Measurements from ENCODE around the gene ARHGAP6. TPM values are rescaled to one million over a fixed set of nuclear protein-coding genes. Genes with fewer than 3 reads are reported as not detected.

Gene ARHGAP6
- polyA plus RNA-seq, 2 of the 4 experiments (the other 2 are of a cell fraction) = 0.04 TPM; not detected in 1

DNA sequence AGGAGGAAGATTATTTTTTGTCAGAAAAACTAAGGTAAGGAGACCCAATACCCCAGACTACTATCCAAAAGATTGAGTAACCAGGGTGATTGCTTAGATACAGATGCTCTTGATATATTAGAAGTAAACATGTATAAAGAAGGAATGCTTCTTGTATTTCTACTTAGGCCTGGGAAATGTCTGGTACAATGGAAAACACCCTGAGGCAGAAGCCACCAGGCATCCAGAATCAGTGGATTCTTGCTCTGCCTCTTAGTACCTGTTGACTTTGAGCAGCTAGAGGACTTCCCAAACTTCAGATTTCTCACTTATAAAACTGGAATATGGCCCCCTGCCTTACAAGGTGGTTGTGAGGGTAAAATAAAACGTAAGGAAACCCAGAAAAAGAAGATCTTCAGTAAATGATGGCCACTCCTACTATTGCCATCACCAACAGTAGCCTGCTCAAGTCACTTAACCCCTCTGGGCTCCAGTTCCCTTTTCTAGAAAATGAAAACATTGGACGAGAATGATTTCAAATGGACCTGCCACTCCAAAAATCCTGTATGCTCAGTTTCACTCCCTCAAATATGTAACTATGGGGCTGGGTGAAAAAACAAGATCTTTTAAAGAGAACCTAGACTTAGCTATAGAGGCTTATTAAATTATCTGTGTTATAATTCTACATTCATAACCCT, 315.9 kb downstream of the ARHGAP6 start:
- ChIA-PET CTCF (no interaction called here), POLR2A (no interaction called here)
- no peaks in the 10 kb centered on the region for H3K9me3 ChIP-seq
- no peak overlapping the region for H3K4me3 ChIP-seq
- no peak for DNase-seq (ENCODE audit: low read depth in 1 of 2, low spot score in 1 of 2)
- no peak for FAIRE-seq
- TF ChIP-seq CBX2 (IDR thresholded peaks at IDR 0.05; ENCODE audit: borderline replicate concordance, low read depth) (no peak), POLR2AphosphoS2 (conservative IDR thresholded peaks at IDR 0.05; ENCODE audit: low read length) (no peak), POLR2A (IDR thresholded peaks at IDR 0.05; ENCODE audit: low read length) (no peak), HOXA7 (CRISPR knock-in tag; IDR thresholded peaks at IDR 0.05) (no peak), SMC3 (IDR thresholded peaks at IDR 0.05) (no peak), JUN (IDR thresholded peaks at IDR 0.05) (no peak), NFE2L2 (conservative IDR thresholded peaks at IDR 0.05; ENCODE audit: low read length) (no peak)
- TF ChIP-seq, protein P1, sequence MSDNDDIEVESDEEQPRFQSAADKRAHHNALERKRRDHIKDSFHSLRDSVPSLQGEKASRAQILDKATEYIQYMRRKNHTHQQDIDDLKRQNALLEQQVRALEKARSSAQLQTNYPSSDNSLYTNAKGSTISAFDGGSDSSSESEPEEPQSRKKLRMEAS (IDR thresholded peaks at IDR 0.05) = no peak
- H3K27ac ChIP-seq = no peak overlapping the region
- H3K4me1 ChIP-seq = no peaks in the 10 kb centered on the region
- 27% methylated on average over 2 of the region's 2 CpGs for WGBS (ENCODE audit: missing lambda C conversion rate)
- no peak for ATAC-seq
- H3K4me2 ChIP-seq = no peak overlapping the region

GRCh38 chrX:11349020-11349419, 316.7 kb downstream of the ARHGAP6 start:
- WGBS (ENCODE audit: missing lambda C conversion rate) = 13% methylated on average over 1 of the region's 1 CpG
- no peak overlapping the region for H3K4me2 ChIP-seq
- H3K4me1 ChIP-seq = no peaks in the 10 kb centered on the region
- DNase-seq (ENCODE audit: low read depth in 1 of 2, low spot score in 1 of 2) = no peak
- H3K27ac ChIP-seq = no peak overlapping the region
- CTCF ChIA-PET = no interaction called here
- no peaks in the 10 kb centered on the region for H3K9me3 ChIP-seq
- ATAC-seq = no peak
- POLR2A ChIA-PET = no interaction called here
- no peak for FAIRE-seq
- no peak for TF ChIP-seq POLR2AphosphoS2 (conservative IDR thresholded peaks at IDR 0.05; ENCODE audit: low read length)
- H3K4me3 ChIP-seq = no peak overlapping the region

DNA sequence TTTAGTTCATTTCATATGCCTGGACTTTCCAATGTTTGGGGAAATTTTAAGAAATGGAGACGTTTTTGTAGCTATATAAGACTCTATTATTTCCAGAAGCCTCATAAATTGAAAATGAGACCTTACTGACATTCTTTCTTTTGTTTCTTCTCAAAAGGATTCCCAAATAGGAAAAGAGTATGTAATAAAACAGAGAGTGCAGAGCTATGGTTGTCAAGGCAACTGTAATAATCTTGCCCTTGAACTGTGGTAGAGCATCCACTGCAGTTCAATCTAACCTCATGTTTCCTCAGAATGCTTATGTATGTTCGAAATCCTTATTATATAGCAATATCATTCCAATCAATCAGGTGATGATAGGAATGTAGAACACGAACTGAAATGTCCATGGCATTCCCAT, 318.4 kb downstream of the ARHGAP6 start:
- Histone ChIP-seq H3K4me3 (no peak overlapping the region), H3K27ac (no peak overlapping the region), H3K4me2 (no peak overlapping the region), H3K9me3 (no peaks in the 10 kb centered on the region), H3K4me1 (no peaks in the 10 kb centered on the region)
- TF ChIP-seq, protein P2, sequence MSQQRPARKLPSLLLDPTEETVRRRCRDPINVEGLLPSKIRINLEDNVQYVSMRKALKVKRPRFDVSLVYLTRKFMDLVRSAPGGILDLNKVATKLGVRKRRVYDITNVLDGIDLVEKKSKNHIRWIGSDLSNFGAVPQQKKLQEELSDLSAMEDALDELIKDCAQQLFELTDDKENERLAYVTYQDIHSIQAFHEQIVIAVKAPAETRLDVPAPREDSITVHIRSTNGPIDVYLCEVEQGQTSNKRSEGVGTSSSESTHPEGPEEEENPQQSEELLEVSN (IDR thresholded peaks at IDR 0.05; ENCODE audit: borderline replicate concordance, low read depth) = no peak
- TF ChIP-seq ZFP36 (IDR thresholded peaks at IDR 0.05; ENCODE audit: borderline replicate concordance, partially characterized antibody) = no peak
- no peak for TF ChIP-seq POLR2A (IDR thresholded peaks at IDR 0.05; ENCODE audit: low read length)
- TF ChIP-seq, protein P3, sequence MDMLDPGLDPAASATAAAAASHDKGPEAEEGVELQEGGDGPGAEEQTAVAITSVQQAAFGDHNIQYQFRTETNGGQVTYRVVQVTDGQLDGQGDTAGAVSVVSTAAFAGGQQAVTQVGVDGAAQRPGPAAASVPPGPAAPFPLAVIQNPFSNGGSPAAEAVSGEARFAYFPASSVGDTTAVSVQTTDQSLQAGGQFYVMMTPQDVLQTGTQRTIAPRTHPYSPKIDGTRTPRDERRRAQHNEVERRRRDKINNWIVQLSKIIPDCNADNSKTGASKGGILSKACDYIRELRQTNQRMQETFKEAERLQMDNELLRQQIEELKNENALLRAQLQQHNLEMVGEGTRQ (IDR thresholded peaks at IDR 0.05) = no peak
- no peak for TF ChIP-seq POLR2AphosphoS2 (conservative IDR thresholded peaks at IDR 0.05; ENCODE audit: low read length)
- TF ChIP-seq, protein P1 (IDR thresholded peaks at IDR 0.05) = no peak
- ChIA-PET POLR2A (no interaction called here), CTCF (interaction anchor here (0.6 kb wide), 1 partner anchor 79 kb away, joined by 3 read pairs; no protein-coding TSS in a partner anchor)
- DNase-seq (ENCODE audit: low read depth in 1 of 2, low spot score in 1 of 2) (no peak), ATAC-seq (no peak), FAIRE-seq (no peak)
- 0% methylated on average over 3 of the region's 3 CpGs for WGBS (ENCODE audit: missing lambda C conversion rate)

GRCh38 chrX:11346121-11346682, 319.5 kb downstream of the ARHGAP6 start:
- ATAC-seq = no peak
- 10% methylated on average over 2 of the region's 2 CpGs for WGBS (ENCODE audit: missing lambda C conversion rate)
- no peaks in the 10 kb centered on the region for H3K4me1 ChIP-seq
- POLR2A ChIA-PET = no interaction called here
- no peaks in the 10 kb centered on the region for H3K9me3 ChIP-seq
- no peak for DNase-seq (ENCODE audit: low read depth in 1 of 2, low spot score in 1 of 2)
- H3K27ac ChIP-seq = no peak overlapping the region
- FAIRE-seq = no peak
- H3K4me3 ChIP-seq = no peak overlapping the region
- no peak overlapping the region for H3K4me2 ChIP-seq
- CTCF ChIA-PET = no interaction called here
- TF ChIP-seq POLR2A (IDR thresholded peaks at IDR 0.05; ENCODE audit: low read length) = no peak
- TF ChIP-seq BCL3 (IDR thresholded peaks at IDR 0.05) = no peak
- TF ChIP-seq MAFK (IDR thresholded peaks at IDR 0.05; ENCODE audit: partially characterized antibody) = no peak
- no peak for TF ChIP-seq MYC (IDR thresholded peaks at IDR 0.05; ENCODE audit: borderline replicate concordance, low read length)
- TF ChIP-seq HEYL (CRISPR knock-in tag; IDR thresholded peaks at IDR 0.05) = no peak
- no peak for TF ChIP-seq CHD4 (IDR thresholded peaks at IDR 0.05; ENCODE audit: borderline replicate concordance)
- no peak for TF ChIP-seq NFE2L2 (conservative IDR thresholded peaks at IDR 0.05; ENCODE audit: low read length)
- TF ChIP-seq, protein P4, sequence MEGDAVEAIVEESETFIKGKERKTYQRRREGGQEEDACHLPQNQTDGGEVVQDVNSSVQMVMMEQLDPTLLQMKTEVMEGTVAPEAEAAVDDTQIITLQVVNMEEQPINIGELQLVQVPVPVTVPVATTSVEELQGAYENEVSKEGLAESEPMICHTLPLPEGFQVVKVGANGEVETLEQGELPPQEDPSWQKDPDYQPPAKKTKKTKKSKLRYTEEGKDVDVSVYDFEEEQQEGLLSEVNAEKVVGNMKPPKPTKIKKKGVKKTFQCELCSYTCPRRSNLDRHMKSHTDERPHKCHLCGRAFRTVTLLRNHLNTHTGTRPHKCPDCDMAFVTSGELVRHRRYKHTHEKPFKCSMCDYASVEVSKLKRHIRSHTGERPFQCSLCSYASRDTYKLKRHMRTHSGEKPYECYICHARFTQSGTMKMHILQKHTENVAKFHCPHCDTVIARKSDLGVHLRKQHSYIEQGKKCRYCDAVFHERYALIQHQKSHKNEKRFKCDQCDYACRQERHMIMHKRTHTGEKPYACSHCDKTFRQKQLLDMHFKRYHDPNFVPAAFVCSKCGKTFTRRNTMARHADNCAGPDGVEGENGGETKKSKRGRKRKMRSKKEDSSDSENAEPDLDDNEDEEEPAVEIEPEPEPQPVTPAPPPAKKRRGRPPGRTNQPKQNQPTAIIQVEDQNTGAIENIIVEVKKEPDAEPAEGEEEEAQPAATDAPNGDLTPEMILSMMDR (IDR thresholded peaks at IDR 0.05) = no peak
- TF ChIP-seq BHLHE40 (IDR thresholded peaks at IDR 0.05; ENCODE audit: low read depth, low read length) = no peak
- TF ChIP-seq REST (IDR thresholded peaks at IDR 0.05) = no peak

Measured in A549 (cell line).